HCT116 (cell line): ENCODE data around the gene CDKAL1.

ENCODE experiments used
- CEBPB ChIP-seq: IDR thresholded peaks from 2 replicates; pipeline ENCODE4 v1.6.1; 2012; ENCODE audit warnings: low read depth
- CTCF ChIP-seq, 3 experiments: fragments of 200-600 bp in 1 of 3; sonication (generic) in 1 of 3; IDR thresholded peaks in 2 of 3; conservative IDR thresholded peaks in 1 of 3; 2 replicates each; pipeline ENCODE4 v1.5.1; 2012 to 2017; ENCODE audit warnings: low read depth in 2 of 3, low read length in 2 of 3, antibody characterized with exemption in 1 of 3, borderline replicate concordance in 1 of 3, control low read depth in 1 of 3, mild to moderate bottlenecking in 1 of 3, mixed read lengths in 1 of 3, mixed run types in 1 of 3, moderate library complexity in 1 of 3; ENCODE audit not compliant: insufficient read depth in 1 of 3
- EZH2 ChIP-seq: fragments of 200-600 bp; sonication (generic); IDR thresholded peaks from 2 replicates; pipeline ENCODE4 v1.6.1; 2017; ENCODE audit warnings: antibody characterized with exemption, mixed run types
- EZH2phosphoT487 ChIP-seq: fragments of 200-600 bp; IDR thresholded peaks from 2 replicates; pipeline ENCODE4 v1.6.1; 2018; ENCODE audit warnings: antibody characterized with exemption, borderline replicate concordance
- JUND ChIP-seq: IDR thresholded peaks from 2 replicates; pipeline ENCODE4 v1.6.1; 2012
- POLR2A ChIP-seq: IDR thresholded peaks from 2 replicates; pipeline ENCODE4 v1.7.0; 2011; ENCODE audit warnings: borderline replicate concordance; ENCODE audit not compliant: insufficient read depth, insufficient read length; ENCODE audit errors: extremely low read depth
- POLR2AphosphoS5 ChIP-seq: IDR thresholded peaks from 2 replicates; pipeline ENCODE4 v1.6.1; 2011; ENCODE audit warnings: mild to moderate bottlenecking, low read depth, low read length, moderate library complexity
- RAD21 ChIP-seq: IDR thresholded peaks from 2 replicates; pipeline ENCODE4 v1.6.1; 2012; ENCODE audit warnings: low read depth, mild to moderate bottlenecking
- REST ChIP-seq: IDR thresholded peaks from 2 replicates; pipeline ENCODE4 v1.6.1; 2012; ENCODE audit warnings: low read depth
- SIN3A ChIP-seq: IDR thresholded peaks from 2 replicates; pipeline ENCODE4 v1.6.1; 2012; ENCODE audit warnings: low read depth
- YY1 ChIP-seq: IDR thresholded peaks from 2 replicates; pipeline ENCODE4 v1.6.1; 2011; ENCODE audit warnings: low read length, low read depth, moderate library complexity, mild to moderate bottlenecking; ENCODE audit not compliant: insufficient replicate concordance; ENCODE audit errors: extremely low read depth

- no peak for TF ChIP-seq CTCF (IDR thresholded peaks at IDR 0.05 in 2 of 3, conservative IDR thresholded peaks at IDR 0.05 in 1 of 3; ENCODE audit: borderline replicate concordance in 1 of 3, insufficient read depth in 1 of 3, low read depth in 2 of 3, low read length in 2 of 3)
- TF ChIP-seq EZH2phosphoT487 = no peak
- no peak for TF ChIP-seq POLR2AphosphoS5
- TF ChIP-seq POLR2A = no peak
- TF ChIP-seq REST = no peak
- no peak for TF ChIP-seq YY1
- TF ChIP-seq SIN3A = no peak
- no peak for TF ChIP-seq JUND
- no peak for TF ChIP-seq EZH2
- TF ChIP-seq RAD21 = no peak
- no peak for TF ChIP-seq CEBPB
Observed at GRCh38 chr6:21181866-21182265, 647.6 kb downstream of the CDKAL1 start.
